Hippocampal formation (tissue), 2 donors: ENCODE results near the gene TERT.

Source experiments
- DNase-seq, 2 donors: peaks; one replicate each; lab custom pipeline; 2025; lab: John Stamatoyannopoulos, UW

The TERT gene

DNA sequence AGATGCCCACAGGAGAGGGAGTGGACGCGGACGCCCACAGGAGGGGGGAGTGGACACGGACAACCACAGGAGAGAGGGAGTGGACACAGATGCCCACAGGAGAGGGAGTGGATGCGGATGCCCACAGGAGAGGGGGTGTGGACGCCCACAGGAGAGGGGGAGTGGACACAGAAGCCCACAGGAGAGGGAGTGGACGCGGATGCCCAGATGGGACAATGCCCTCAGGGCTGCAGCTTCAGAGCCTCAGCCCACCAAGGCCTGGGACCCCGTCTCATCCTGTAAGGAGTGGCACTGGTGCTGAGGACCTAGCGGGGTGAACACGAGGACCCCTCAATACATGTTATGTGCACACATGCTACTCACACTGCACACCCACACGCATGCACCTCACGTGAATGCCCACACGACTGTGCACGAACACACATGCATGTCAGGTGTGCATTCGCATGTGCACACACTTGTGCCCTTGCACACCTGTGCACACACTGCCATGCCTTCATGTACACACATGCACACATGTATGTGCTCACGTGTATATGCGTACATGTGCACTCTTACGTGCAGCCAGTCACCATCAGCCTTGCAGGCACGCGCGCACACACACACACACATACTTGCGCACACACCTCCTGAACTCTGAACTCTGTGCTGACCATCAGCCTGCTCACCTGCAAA lies 34.9 kb downstream of the TERT start:
- no peak for DNase-seq

DNA sequence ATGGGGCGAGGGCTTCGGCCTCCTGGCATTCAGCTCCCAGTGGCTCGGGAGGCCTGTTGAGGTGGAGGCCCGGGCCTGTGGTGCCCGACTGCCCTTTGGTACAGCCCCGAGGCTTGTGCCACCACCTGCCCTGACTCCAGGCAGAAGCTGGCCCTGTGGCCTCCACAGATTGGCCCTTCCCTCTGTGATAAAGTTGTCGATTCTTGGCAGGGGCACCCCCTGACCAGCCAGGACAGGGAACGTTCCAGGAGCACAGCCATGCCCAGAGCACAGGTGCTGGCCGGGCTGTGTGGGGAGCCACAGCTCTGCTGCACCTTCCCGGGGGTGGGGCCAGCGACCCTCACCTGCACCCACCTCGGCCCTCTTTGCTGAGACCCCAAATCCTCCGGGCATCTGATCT lies 37.0 kb downstream of the TERT start:
- DNase-seq = no peak

DNA sequence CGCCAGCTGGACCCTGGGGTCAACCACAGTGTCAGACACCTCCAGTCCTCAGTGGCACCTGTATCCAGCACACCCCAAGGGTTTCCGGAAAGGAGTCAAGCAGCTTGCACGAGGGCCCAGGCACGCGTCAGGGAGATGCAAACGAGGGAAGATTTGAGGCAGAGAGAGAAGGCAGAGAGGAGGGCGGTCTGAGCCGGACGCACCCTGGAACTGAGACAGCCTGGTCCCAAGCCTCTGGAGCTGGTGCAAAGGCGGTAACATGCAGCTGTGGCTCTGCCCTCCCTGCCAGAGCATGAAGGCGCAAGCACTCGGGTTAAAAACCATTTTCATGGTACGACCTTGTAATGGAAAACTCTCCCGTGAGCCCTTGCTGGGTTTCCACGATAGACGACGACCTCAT lies 37.5 kb downstream of the TERT start:
- DNase-seq = no peak

DNA sequence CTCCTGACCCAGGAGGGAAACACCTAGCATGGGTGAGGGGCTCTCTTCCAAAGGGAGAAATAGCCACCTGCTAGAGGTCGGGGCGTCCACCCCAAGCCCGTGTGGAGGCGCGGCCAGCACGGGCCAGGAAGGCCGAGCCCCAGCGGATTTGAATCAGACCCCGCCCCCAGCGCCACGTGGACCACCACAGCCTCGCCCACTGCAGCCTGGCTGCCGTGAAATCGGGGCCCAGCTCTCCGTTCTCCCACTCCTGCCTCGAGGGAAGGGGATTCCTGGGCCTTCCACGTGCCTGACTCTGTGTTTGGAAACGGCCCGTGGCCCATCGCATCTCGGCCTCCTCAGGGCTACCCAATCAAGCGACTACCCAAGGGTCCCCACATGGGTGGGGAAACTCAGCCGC lies 38.1 kb downstream of the TERT start:
- no peak for DNase-seq

DNA sequence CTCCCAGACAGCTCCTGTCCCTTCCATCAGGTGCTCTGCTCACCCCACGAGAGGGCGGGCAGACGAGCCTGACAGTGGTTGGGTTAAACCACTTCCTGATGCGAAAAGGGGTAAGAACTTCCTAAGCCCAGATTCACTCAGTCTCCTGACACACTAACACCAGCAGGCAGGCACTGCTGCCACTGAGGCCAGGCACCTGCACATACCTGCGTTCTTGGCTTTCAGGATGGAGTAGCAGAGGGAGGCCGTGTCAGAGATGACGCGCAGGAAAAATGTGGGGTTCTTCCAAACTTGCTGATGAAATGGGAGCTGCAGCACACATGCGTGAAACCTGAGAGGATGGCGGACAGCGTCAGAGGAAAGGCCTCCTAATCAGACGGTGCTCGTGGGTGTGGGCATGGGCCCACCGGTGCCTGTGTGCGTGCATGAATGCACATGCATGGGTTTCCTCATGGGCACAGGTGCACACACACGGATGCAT lies 39.7 kb downstream of the TERT start:
- no peak for DNase-seq

DNA sequence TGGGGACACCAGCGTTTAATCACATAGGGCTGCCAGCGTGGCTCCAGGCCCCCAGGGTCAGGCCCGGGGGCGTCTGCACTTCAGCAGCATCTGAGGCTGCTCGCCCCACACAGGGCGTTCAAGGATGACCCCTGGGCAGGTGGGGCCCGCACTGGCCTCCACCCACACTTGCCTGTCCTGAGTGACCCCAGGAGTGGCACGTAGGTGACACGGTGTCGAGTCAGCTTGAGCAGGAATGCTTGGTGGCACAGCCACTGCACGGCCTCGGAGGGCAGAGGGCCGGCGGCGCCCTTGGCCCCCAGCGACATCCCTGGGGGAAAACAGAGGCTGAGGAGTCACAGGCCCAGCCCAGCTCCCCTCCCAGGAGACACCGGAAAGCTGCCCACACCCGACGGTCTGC lies 40.7 kb downstream of the TERT start:
- DNase-seq = no peak

DNA sequence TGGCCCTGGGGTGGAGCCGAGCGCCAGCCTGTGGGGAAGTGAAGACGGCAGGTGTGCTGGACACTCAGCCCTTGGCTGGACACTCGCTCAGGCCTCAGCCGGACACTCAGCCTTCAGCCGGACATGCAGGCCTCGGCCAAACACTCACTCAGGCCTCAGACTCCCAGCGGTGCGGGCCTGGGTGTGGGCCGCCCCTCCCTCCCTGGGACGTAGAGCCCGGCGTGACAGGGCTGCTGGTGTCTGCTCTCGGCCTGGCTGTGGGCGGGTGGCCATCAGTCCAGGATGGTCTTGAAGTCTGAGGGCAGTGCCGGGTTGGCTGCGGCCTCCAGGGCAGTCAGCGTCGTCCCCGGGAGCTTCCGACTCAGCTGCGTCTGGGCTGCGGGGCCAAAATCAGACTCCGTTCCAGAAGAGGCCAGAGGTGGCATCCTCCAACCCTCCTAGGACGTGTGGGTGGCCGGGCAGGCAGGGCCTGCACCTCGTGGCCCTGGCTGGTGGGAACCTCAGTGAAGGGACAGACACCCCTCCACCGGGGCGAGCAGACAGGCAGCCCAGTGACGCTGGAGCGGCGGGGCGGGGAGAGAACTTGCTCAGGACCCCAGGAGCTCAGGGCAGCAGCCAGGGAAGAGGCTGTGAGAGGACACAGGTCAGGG lies 41.3 kb downstream of the TERT start:
- DNase-seq = no peak

DNA sequence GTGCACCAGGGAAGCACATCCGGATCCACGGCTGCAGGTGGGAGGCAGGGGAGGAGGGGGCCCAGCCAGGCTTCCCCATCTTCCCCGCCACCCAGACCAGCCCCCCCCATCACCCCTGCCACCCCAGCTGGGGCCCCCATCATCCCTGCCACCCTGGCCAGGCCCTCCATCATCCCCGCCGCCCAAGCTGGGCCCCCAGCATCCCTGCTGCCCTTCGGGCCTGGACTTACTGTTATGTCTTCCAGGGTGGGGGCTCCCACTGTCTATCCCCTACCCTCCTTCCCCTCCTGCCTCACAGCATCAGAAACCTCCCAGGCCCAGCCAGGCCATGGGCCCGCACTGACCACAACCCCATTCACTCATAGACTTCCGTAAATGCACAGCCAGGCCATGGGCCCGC lies 42.2 kb downstream of the TERT start:
- no peak for DNase-seq

DNA sequence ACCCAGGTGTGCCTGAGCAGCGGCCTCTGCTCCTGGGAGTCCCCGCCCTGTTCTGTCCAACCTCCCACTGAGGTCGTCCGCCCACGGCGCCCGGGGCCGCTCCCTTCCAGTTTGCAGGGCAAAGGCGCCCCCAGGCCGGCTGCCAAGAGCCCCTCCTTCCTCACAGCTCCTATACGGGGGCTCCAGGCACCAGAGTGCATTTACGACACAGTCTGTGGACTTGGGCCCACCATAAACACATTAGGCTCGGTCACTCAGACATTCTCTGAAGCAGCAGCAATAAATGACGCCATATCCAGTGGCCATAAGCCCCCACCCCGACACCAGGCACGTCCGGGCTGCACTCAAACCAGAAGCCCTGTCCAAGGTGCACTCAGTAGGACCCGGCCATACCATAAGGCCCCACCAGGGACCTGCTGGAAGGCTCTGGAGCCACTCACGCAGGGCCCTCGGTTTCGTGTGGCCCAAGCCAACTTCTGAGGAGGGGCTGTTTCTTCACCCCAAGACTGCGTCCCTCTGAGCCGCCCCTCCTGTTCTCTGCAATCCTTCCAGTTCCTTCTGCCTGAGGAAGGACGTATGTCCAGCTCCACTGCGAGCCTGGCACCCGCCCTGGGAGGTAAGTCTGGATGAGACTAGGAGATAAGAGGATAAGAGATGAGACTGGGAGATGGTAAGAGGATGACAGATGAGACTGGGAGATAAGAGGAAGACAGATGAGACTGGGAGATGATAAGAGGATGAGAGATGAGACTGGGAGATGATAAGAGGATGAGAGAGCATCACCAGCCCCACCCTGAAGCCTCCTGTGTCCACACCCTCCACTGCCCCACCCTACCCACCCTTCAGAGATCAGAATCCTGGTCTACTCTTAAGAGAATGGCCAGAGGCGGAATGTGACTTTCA lies 42.9 kb downstream of the TERT start:
- no peak for DNase-seq

DNA sequence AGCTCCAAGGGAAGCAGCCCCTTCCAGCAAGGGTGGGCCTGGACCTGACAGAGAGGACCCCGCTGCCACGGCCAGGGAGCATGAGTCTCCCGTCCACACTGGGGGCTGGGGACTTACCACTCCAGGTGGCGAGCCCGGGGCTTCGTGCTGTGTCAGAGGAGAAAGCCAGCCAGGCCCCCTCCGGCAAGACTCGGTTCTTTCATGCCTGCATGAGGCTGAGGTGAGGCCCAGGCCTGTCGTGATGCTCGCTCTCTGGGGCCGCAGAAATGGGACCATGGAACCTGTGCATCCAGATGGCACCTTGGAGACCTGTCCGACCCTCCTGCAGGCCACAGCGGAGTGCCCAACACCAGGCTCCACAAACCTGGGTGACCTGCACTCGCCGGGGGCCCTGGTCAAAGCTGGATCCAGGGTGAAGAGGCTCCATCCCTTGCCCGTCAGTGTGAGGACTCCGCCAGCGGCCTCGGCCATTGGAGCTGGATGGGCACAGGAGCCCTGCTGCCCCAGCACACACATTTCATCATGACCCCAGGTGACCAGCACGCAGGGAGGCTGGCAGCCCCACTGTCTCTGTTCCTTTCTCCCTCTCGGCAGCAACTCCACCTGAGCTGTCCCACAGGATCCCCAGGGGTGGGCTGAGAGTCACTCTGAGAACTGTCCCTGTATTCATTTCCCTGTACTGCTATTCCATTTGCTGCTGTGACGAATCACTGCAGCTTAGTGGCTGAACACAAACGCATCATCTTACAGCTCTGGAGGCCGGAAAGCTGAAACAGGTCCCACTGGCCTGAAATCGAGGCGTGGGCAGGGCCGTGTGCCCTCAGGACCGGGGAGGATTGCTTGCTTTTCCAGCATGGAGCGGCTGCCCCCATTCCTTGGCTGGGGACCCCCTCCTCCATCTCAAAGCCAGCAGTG lies 45.2 kb downstream of the TERT start:
- DNase-seq = no peak

DNA sequence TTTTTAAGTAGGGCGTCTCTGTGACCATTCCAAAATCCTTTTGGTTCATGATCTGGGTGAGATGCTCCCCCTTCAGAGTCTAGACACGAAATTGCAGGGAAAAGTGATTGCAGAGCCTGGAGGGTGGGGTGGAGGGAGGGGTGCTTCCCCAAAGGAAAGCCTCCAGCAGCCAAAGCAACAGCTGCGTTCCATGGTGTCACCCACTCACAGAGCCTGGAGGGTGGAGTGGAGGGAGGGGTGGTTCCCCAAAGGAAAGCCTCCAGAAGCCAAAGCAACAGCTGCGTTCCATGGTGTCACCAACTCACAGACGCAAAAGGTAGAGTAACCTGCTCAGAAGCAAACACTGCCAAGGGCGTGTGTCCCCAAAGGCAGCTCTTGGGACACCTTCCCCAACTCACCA lies 47.1 kb downstream of the TERT start:
- no peak for DNase-seq

DNA sequence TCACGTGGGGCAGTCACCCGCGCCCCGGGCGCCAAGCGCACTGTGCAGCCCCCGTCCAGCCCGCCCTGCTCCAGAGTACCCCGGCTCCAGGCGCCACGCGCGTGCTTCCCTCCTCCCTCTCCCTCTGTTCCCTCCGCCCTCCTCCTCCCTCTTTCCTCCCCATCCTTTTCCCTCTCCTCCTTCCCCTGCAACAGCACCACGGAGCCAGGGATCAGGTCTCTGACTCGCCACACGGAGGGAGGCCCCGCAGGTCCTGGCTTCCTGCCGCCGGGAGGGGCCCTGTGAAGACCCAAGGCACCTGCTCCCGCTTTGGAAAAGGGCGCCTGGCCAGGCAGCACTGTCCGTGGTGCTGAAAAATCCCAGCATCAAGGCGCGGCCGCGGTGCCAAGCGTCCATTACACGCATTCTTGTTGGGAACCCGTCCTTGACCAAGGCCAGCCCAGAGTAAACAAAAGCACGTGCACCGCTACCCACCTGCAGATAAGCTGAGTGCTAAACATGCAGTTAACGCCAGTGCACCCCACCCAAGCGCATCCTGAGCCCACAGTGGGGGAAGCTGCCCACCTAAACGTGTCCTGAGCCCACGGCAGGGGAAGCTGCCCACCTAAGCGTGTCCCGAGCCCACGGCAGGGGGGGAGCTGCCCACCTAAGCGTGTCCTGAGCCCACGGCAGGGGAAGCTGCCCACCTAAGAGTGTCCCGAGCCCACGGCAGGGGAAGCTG lies 48.0 kb downstream of the TERT start:
- no peak for DNase-seq

DNA sequence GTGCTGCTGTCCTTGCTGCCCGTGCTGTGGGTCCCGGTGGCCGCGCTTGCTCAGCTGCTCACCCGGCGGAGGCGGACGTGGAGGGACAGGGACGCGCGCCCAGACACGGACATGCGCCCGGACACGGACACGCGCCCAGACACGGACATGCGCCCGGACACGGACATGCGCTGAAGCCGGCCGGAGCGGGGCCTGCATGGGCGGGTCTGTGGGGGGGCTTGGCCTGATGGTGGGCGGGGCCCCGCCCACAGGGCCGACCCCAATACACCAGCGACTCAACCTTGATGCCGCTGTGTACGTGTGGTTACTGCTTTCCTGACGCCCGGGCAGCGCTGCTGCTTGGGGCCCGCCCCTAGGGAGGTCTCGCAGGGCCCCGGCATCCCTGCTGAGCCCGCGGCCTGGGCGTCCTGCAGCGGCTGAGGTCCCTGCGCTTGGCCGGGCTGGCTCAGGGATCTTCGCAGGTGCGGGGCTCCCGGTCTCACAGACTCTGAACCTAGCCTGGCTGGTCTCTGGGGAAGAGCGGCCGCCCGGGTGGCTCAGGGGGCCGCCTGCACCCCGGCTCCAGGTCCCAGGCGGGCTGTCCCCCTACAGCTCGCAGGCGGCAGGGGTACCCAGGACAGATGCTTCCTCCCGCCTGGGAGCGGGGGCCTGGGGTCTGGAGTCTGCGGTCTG lies 48.8 kb downstream of the TERT start:
- no peak for DNase-seq

DNA sequence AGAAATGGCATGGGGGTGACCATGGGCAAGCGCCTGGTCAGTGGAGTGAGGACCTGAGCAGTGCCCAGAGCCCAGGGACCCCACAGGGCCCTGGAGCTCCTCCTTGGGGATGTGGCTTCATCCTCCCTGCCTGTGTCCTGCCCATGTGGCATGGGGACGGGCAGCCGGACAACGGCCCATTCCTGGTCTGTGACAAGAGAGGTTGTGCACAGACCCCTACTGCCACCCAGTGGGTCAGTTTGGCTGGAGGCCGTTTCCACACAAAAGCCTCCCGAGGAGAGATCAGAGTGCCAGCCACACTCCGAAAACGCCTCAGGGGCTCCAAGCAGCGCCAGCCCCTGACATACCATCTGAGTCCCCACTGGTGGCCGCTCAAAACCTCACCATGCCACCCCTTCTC lies 49.9 kb downstream of the TERT start:
- DNase-seq = no peak

DNA sequence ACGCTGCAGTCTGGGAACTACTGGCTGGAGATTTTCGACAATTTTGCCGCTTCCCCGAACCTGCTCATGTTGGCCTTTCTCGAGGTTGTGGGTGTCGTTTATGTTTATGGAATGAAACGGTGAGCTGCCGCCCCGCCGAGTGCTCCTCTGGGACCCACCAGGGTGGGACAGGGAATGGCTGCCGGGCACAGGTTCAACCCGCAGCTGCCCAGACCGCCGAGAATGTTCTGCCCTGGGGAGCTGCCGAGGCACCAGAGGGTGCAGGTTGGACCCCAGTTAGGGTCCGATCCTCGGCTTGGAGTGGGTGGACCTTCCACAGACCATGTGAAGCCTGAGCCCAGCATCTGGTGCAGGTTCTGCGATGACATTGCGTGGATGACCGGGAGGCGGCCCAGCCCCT lies 50.6 kb downstream of the TERT start:
- no peak for DNase-seq

DNA sequence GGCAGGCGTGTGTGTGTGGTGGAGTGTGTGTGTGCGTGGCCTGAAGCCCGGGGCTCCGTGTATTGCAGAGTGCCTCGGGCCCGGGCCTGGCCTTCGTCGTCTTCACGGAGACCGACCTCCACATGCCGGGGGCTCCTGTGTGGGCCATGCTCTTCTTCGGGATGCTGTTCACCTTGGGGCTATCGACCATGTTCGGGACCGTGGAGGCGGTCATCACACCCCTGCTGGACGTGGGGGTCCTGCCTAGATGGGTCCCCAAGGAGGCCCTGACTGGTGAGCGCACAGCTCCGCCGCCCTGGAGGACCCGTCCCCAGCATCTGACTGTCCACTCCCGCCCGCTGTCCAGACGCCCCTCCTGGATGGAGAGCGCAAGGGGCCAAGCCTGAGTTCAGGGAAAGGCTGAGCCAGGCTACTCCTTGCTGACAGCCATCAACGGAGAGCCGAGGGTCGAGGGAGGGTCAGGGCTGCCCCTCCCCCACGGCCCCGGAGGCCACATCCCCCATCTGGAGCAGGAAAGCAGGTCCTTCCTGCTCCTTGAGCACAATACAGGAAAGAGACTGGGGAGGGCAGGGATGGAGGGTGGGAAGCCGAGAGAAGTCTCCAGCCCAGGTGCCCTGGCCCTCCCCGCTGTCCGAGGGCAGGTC lies 51.3 kb downstream of the TERT start:
- no peak for DNase-seq

DNA sequence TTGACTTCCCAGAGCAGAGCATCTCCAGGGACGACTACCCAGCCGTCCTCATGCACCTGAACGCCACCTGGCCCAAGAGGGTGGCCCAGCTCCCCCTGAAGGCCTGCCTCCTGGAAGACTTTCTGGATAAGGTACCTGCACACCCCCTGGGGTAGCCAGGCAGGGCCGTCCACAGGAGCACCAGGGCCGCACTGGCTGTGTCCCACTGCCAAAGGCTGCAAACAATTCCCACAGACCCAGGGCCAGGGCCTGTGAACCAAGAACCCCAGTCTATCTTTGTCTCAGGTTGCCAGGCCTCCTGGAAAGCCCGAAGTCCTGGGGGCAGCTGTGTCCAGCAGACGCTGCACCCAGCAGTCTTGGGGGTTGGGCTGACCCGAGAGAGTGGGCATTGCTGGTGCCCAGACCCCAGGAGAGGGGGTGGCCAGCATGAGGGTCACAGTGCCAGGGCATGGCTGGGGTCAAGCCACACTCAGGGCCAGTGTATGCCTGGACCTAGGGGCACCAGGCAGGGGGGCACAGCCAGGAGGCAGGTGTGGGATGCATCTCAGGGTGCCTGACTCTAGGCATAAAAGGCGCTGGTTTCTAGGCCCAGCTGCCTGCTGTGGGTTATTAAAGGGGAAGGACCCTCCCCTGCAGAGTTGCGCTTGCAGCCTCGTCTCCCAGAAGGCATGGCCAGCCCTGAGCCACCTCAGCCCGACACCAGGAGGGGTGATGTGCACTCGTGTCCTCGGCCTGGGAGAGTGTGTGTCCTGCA lies 52.0 kb downstream of the TERT start:
- DNase-seq = no peak

DNA sequence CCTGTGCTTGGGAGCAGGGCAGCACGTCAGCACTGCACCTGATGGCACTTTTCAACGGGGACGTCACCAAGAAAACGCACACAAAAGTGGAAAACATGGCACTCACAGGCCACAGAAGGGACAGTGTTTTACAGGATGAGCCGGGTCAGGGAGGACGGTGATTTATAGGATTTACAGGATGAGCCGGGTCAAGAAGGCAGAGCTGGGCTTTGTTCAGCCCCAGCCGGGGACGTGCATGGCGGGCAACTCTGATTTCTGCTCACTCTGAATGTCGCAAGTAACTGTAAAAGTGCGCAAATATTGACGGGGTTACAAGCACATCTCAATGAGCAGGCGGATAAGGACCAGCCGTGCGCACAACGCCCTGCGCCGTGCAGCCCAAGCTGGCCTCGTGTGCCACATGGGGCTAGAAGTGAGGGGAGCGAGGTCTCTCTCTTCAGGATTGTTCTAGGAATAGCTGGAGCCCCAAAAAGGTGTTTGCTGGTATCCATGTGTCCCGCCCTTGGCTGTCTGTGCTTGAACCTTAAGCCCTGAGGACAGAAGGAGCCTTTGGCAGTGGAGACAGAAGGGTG lies 53.3 kb downstream of the TERT start:
- DNase-seq = no peak
